ENCODE measurements around the gene SLC25A24. TPM values are rescaled to one million over a fixed set of nuclear protein-coding genes. Genes with fewer than 3 reads are reported as not detected.
A peak's percentile ranks its signal among the peaks of the same experiment; 100 is the strongest.

SLC25A24 gene
- total and polyA plus RNA-seq, 9 of the 15 experiments (the other 6 are each of a cell fraction or from before 2014, with no cell fraction given) = 6.9 to 34.9 (median 25.4) TPM

GRCh38 chr1:108140936-108141335, 59.2 kb downstream of the SLC25A24 start:
- CTCF ChIA-PET (ENCODE audit: low intra/inter-chr PET ratio) = no interaction called here
- BruUV-seq (replicated peaks) = no TSS peak
- POLR2A ChIA-PET = interaction anchor here (0.6 to 1.5 kb wide), 2 partner anchors 10 to 1596 kb away, joined by 3 to 7 read pairs; no protein-coding TSS in a partner anchor
- H3K79me2 ChIP-seq (ENCODE audit: control insufficient read depth, insufficient read depth, low read length) = no peaks in the 10 kb centered on the region
- no peaks in the 10 kb centered on the region for H3K9me1 ChIP-seq (ENCODE audit: control insufficient read depth, insufficient read depth, low read length)
- H3K27ac ChIP-seq (ENCODE audit: extremely low read depth, low read depth, low read length) = no peak overlapping the region
- FAIRE-seq (no peak), DNase-seq (ENCODE audit: extremely low read depth in 1 of 4, low spot score in 3 of 4) (no peak), ATAC-seq (no peak)
- intact Hi-C loops (cut with micrococcal nuclease) (no loop called here), in situ Hi-C loops (cut with MboI) (no loop called here)
- H3K36me3 ChIP-seq (ENCODE audit: control insufficient read depth, insufficient read depth, low read length) = peaks cover 13% of the 10 kb centered on the region; the same call in 1 of the 3 replicates
- H3K4me2 ChIP-seq (ENCODE audit: insufficient read depth, low read length) = no peak overlapping the region
- no peak overlapping the region for H2AFZ ChIP-seq (ENCODE audit: low read depth, low read length)
- no peaks in the 10 kb centered on the region for H3K9me3 ChIP-seq (replicated peaks; ENCODE audit: control insufficient read depth, insufficient read depth, low read depth, low read length)
- H3K4me1 ChIP-seq (replicated peaks in 1 of 2; ENCODE audit: control insufficient read depth in 2 of 2, insufficient read depth in 2 of 2, low read length in 2 of 2) = peaks cover 0 to 7% of the 10 kb centered on the region in 2 experiments; a peak in 2 of 5 replicates
- no peaks in the 10 kb centered on the region for H3K27me3 ChIP-seq (ENCODE audit: control insufficient read depth in 2 of 2, insufficient read depth in 2 of 2, low read length in 2 of 2)
- no peak overlapping the region for H3K9ac ChIP-seq (ENCODE audit: insufficient read depth in 1 of 2, low read depth in 2 of 2, low read length in 2 of 2)
- WGBS (ENCODE audit: insufficient coverage, low coverage, missing lambda C conversion rate) = 53% methylated on average over 1 of the region's 1 CpG
- H3K4me3 ChIP-seq = no peak overlapping the region
- H4K20me1 ChIP-seq (replicated peaks; ENCODE audit: control insufficient read depth, insufficient read depth, low read length) = no peaks in the 10 kb centered on the region
- TF ChIP-seq ZNF551 (CRISPR knock-in tag; IDR thresholded peaks at IDR 0.05) = no peak
- peak; percentile 78 for TF ChIP-seq ZNF507 (tag; conservative IDR thresholded peaks at IDR 0.05)

- no peaks in the 10 kb centered on the region for H4K20me1 ChIP-seq (replicated peaks; ENCODE audit: control insufficient read depth, insufficient read depth, low read length)
- in situ Hi-C loops (cut with MboI) = no loop called here
- H3K4me2 ChIP-seq (ENCODE audit: insufficient read depth, low read length) = no peak overlapping the region
- H3K79me2 ChIP-seq (ENCODE audit: control insufficient read depth, insufficient read depth, low read length) = no peaks in the 10 kb centered on the region
- H3K9ac ChIP-seq (ENCODE audit: insufficient read depth in 1 of 2, low read depth in 2 of 2, low read length in 2 of 2) = no peak overlapping the region
- BruUV-seq (replicated peaks) = no TSS peak
- intact Hi-C loops (cut with micrococcal nuclease) = no loop called here
- H3K27me3 ChIP-seq (ENCODE audit: control insufficient read depth in 2 of 2, insufficient read depth in 2 of 2, low read length in 2 of 2) = no peaks in the 10 kb centered on the region
- H3K27ac ChIP-seq (ENCODE audit: extremely low read depth, low read depth, low read length) = no peak overlapping the region
- POLR2A ChIA-PET = interaction anchor here (1.5 kb wide), 1 partner anchor 11 kb away, joined by 7 read pairs; no protein-coding TSS in a partner anchor
- H3K4me1 ChIP-seq (replicated peaks in 1 of 2; ENCODE audit: control insufficient read depth in 2 of 2, insufficient read depth in 2 of 2, low read length in 2 of 2) = peaks cover 0 to 7% of the 10 kb centered on the region in 2 experiments; a peak in 2 of 5 replicates
- DNase-seq (ENCODE audit: extremely low read depth in 1 of 4, low spot score in 3 of 4) (peak in 1 of 4 experiments; percentile 44), FAIRE-seq (no peak), ATAC-seq (peak; percentile 73)
- no peaks in the 10 kb centered on the region for H3K9me3 ChIP-seq (replicated peaks; ENCODE audit: control insufficient read depth, insufficient read depth, low read depth, low read length)
- peaks cover 13% of the 10 kb centered on the region; the same call in 1 of the 3 replicates for H3K36me3 ChIP-seq (ENCODE audit: control insufficient read depth, insufficient read depth, low read length)
- H3K4me3 ChIP-seq = no peak overlapping the region
- no peaks in the 10 kb centered on the region for H3K9me1 ChIP-seq (ENCODE audit: control insufficient read depth, insufficient read depth, low read length)
- H2AFZ ChIP-seq (ENCODE audit: low read depth, low read length) = no peak overlapping the region
- 0% methylated on average over 1 of the region's 1 CpG for WGBS (ENCODE audit: insufficient coverage, low coverage, missing lambda C conversion rate)
- CTCF ChIA-PET (ENCODE audit: low intra/inter-chr PET ratio) = no interaction called here
- no peak for TF ChIP-seq NFE2L1 (tag; IDR thresholded peaks at IDR 0.05; ENCODE audit: borderline replicate concordance, low read depth)
- no peak for TF ChIP-seq RNF219 (CRISPR knock-in tag; IDR thresholded peaks at IDR 0.05)
- no peak for TF ChIP-seq ZBTB33 (CRISPR knock-in tag; IDR thresholded peaks at IDR 0.05)
- TF ChIP-seq WHSC1 (IDR thresholded peaks at IDR 0.05; ENCODE audit: low read length) = no peak
- TF ChIP-seq NCOA2 (IDR thresholded peaks at IDR 0.05; ENCODE audit: partially characterized antibody in 2 of 2) = peak in 1 of 2 experiments; percentile 34
- TF ChIP-seq CHAMP1 (IDR thresholded peaks at IDR 0.05) = peak; percentile 58; the same call in 1 of the 2 replicates
Observed at GRCh38 chr1:108140177-108140576, 60.0 kb downstream of the SLC25A24 start.

All from K562 (cell line).